HG03469 (cell line): ENCODE measurements around the gene ZNF654.
"Not testable (repeated sequence)": the region's sequence is repeated elsewhere in the genome, so short reads cannot be mapped to it uniquely, and the experiment has no call there.

Experiments used
- ATAC-seq: cut with Tn5 transposase; IDR thresholded peaks from one replicate; pipeline ENCODE4 v1.9.1; 2021; ENCODE audit warnings: mild to moderate bottlenecking, moderate library complexity, moderate number of reproducible peaks; ENCODE audit not compliant: unreplicated experiment

The ZNF654 gene

GRCh38 chr3:88059380-88060170, 520 bp downstream of the ZNF654 start:
- ATAC-seq, result peak; percentile 2

- ATAC-seq, result no peak
These were observed 2.7 kb downstream of the ZNF654 start for GRCh38 chr3:88061746-88062145.

DNA sequence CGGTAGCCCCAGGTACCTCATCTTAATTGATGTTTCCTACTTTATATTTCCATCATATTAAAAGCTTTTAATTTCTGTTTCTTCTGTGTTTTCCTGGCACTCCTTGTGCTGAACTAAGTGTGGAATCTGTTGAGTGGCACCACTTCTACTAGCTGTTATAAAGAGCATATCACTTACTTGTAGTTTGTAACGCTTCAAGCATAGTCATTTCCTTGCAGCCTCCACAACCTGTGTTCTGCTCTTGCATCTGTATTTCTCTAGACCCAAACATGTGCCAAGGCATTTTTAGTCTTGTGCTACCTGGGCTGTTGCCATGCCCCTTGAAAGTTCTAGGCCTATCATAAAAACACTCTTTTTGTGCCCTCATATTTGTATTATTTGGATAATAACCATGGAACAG, 16.0 kb downstream of the ZNF654 start:
- no peak for ATAC-seq

DNA sequence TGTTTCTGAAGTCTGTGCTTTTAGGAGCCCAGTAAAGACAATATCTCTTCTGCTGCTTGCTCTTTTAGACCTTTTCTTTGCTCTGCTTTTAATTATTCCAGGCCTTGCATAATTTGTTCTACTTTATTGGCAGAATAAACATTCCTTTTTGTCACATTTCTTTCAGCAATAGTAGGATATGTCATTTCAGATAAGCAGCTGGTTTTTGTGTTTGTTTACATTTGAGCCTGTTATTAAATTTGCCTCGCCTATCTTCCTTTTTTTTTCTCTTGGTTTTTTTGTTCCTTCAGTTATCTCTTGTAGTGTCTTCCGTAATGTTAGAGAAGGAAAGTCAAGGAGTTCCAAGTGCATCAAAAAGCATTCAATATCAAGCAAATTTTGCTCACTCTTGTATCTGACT, 16.4 kb downstream of the ZNF654 start:
- ATAC-seq, result no peak

GRCh38 chr3:88076712-88077111, 17.7 kb downstream of the ZNF654 start:
- ATAC-seq, result no peak

DNA sequence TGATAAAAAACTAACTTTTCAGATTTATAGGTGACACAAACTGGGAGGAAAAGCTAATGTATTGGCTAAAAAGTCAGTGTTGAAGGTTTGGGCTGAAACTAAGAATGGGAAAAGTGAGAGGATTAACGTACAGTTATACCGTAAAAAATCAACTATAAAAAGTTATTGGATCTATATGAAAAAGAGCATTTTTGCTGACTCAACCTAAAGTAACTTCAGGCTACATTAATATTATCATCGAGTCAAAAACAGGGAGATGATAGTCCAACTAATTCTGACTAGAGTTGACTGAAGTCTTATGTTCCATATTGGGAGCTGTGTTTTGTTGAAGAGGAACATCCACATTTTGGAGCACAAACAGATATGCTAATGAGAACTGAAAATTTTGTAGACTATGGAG, 19.9 kb downstream of the ZNF654 start:
- ATAC-seq, result no peak

DNA sequence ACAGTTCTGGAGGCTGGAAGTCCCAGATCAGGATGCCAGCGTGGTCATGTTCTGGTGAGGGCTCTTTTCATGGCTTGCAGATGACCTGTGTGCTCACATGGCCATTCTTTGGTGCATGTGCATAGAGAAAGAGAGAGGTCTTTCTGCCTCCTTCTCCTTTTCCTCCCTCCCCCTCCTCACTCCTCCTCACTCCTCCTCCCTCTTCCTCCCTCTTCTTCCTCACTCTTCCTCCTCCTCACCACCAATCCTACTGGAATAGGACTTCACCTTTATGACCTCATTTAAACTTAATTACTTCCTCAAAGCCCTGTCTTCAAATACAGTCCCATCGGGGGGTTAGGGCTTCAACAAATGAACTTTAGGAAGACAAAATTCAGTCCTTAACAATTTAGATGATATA, 23.8 kb downstream of the ZNF654 start:
- ATAC-seq, result no peak

- ATAC-seq, result no peak
These were observed 25.0 kb downstream of the ZNF654 start for GRCh38 chr3:88084097-88084501.

DNA sequence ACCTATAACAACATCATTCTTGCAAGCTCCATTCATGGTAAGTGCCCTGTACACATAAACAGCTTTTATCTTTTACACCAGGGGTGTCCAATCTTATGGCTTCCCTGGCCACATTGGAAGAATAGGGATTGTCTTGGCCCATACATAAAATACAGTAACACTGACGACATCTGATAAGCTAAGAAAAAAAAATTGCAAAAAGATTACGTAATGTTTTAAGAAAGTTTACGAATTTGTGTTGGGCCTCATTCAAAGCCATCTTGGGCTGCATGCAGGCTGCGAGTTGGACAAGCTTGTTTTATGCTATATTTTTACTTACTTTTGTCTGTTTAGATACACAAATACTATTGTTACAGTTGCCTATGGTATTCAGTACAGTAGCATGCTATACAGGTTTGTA, 31.6 kb downstream of the ZNF654 start:
- ATAC-seq, result no peak

DNA sequence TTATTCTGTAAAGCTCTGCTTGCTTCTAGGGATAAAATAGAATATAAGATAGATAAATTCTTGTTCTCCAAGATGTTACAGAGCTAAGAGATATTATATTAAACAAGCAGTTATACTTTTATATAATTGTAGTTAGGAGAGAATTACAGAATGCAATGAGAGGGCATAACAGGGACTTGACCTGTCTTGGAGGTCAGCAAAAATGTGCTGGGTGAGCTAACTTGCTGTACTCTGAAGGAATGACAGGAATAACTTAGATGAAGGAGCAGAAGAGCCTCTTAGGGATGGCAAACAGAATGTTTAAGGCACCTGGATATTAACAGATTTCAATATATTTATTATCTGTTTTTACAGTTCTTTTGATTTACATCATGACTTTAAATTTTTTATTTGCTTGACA, 33.2 kb downstream of the ZNF654 start:
- ATAC-seq, result no peak

- ATAC-seq, result no peak
These were observed 34.2 kb downstream of the ZNF654 start for GRCh38 chr3:88093266-88093665.

DNA sequence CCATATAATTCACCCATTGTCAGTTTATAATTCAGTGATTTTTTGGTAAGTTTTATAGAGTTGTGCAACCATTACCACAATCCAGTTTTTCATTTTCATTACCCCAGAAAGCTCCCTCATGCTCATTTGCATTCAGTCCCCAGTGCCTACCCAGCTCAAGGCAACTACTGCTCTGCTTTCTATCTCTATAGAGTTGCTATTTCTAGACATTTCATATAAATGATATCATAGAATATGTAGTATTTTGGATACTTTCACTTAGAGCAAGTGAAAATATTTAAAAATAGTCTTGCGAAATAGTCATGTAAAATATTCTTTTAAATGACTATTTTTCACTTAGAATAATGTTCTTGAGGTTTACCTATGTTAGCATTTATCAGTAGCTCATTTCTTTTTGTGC, 42.1 kb downstream of the ZNF654 start:
- ATAC-seq, result no peak

DNA sequence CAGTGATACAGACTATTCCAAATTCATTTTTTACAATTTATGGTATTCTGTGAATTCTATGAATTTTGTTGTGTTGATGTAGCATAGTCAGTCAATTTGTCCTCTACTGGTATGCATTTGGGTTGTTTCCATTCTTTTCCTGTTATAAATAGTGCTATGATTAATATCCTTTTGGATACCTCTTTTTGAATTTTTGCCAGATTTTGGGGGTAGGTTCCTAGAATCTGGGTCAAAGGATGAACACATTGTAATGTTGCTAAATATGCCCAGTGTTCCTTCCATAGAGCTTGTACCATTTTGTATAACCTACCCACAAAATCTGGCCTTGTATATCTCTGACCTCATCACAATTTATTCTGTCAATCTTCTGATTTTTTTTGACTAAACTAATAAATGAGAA, 46.3 kb downstream of the ZNF654 start:
- ATAC-seq, result no peak

DNA sequence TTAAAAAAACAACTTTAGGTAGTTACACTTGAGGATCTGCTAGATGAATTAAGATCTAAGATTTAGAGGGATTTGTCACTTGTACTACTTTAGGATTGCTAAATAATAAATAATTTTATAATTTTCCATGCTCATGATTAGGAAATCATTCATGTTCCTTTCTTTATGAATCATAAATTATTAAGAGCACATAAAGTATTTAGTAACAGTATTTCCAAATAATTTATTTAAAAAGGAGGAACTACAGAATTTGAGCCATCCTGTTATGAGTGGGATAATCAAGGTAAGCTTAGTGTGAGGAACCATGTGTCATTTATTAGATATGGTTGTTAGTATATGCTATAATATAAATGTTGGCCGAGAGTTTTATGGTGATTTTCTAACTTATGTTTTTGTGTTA, 53.2 kb downstream of the ZNF654 start:
- ATAC-seq, result no peak

GRCh38 chr3:88113311-88114162, 54.5 kb downstream of the ZNF654 start:
- ATAC-seq, result peak; percentile 93

GRCh38 chr3:88114878-88115549, 56.0 kb downstream of the ZNF654 start:
- ATAC-seq, result no peak

- no peak for ATAC-seq
These were observed 58.6 kb downstream of the ZNF654 start for GRCh38 chr3:88117683-88118082.

- ATAC-seq, result not testable (repeated sequence)
These were observed 59.5 kb downstream of the ZNF654 start for GRCh38 chr3:88118603-88119002.

DNA sequence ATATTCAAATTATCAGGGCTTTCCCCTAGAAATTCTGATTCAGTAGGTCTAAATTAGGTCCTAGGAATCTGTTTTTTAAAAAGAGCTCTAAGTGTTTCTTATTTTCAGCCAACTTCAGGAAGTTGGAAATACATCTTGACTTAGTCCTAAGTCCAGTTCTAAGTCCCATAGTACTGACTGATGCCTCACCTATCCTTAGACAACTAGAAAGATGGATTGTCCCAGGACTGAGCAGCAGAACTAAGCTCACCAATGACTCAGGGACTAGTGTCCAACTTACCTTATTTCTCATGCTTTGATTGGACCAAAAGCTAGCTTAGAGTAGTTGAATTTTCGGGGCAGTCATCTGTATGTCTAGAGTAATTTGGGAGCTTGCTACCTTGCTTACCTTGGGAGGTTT, 64.5 kb downstream of the ZNF654 start:
- no peak for ATAC-seq

DNA sequence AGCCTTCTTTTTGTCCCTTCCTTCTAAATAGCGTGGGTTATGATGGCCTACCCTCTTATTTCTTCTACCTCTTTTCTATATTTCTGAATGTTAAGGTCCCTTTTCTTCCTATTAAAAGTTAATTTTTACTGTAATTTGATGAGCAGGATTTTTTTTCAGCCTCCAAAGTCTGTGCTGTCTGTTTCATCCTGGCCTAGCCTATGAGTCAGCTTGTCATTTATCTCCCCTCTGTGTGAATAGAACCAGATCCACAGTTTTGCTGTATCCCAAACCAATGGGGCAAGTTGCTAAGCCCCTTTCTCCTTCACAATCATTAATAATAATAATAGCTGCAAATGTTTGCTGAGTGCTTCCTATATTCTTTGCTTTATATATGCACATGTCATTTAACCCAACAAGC, 72.6 kb downstream of the ZNF654 start:
- ATAC-seq, result no peak

DNA sequence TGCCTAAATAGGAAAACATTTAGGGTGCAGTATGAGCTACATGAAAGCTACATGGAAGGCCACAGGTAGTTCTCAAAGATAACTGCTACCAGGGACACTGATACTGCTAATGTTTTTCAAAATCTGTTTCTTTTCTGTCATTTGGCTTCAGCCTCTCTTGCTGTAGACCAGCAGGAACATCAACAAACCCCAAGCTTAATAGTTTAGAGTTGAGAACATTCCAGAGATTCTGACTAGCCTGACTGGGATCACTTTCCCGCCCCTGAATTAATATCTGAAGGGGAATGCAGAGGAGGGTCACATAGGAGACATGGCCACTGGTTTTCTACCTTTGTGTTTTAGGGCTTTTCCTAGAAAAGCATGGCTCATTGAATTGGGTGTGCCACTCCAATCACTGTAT, 73.8 kb downstream of the ZNF654 start:
- ATAC-seq, result no peak
